Activated gamma-delta T cell treated with anti-CD3 and anti-CD28 coated beads, Interleukin-2, amount 50 U/mL, for 16 hours (primary cell): ENCODE results near the gene ZNHIT2.

Experiments used
- DNase-seq: peaks from one replicate; pipeline ENCODE4 v3.0.0-alpha.2; 2020; ENCODE audit warnings: low read depth

The ZNHIT2 gene

DNA sequence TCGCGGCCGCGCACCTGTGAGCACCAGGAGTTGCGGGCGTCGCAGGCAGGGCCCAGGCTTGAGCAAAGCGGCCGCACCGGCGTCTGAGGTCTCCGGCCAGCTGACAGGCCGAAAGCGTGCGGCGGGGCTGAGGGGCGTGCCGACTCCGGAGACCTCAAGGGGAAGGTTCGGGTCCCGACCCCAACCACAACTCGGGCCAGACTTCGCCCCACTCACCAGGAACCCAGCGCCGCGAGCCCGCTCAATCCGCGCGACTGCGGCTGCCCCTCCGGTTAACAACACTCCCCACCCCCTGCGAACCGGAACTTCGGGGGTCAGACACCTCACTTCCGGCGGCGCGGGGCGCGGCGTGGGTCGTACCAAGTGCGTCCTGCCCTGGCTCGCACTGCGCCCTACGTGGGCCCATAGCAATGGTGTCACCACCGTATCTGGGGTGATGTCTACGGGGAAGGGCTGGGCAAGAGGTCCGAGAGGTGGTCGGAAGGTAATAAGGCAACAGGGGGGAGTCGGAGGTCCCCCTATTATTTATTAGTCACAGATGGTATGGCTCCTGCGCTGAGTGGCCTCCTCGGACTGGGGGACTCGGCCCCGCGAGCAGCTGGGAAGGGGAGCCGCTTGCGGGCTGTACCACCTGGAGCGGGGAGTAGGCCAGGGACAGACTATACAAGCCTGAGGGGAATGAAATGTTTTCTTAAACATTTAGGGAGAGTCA lies 16.9 kb upstream of the ZNHIT2 start, which contains the start of gene SYVN1:
Gene SYVN1, minus strand, starts transcription at position 280 of the 712 bp plus-strand sequence. CDS start 918 bp downstream, outside the sequence.
- DNase-seq = peak; percentile 91

DNA sequence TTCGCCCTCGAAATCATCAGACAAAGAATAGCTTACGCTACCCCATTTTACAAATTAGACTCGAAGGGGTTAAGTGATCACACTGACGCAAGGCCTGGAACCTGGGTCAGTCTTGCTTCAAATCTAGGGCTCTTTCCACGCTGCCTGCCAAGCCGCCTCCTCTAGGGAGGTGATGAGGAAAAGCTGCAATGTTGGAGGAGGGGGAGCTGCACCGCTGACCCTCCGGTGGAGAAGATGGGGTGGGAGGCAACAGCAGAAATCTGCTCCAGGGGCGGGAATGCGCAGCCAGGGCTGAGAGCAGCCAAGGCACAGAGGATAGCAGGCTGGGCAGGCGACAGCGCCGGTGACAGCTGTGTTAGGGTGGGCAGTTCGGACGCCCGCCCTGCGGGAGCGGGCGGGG lies 16.2 kb upstream of the ZNHIT2 start:
- no peak for DNase-seq

DNA sequence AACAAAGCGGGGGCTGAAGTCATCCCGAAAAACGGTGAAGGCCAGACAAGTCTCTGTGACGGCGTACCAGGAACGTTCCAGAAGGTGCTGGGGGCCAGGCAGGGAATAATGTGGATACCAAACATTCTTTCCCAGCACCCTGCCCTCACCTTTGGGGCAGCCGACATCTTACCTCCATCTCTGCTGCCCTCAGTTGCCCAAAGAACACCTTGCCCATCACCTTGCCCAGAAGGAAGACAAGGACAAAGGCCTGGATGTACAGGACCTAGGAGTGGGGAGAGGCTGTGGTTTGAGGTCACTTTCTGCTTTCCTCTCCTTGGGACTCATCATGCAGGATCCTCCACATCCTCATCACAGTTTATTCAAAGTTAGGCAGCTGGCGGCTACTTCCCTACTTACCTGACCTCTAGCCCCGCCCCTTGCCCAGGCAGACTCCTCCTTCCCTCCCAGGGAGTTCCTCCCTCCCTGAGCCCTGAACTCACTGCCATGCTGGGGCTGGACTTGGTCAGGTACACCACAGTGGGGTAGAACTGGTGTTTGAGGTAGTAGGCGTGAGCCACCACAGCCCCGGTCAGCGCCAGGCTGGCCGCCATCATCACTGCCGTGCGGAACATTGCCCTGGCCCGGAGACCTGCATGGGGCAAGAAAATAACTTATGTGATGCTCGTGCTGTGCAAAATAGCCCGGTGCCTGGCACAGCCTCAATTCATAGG lies 15.6 kb upstream of the ZNHIT2 start:
- DNase-seq = no peak

DNA sequence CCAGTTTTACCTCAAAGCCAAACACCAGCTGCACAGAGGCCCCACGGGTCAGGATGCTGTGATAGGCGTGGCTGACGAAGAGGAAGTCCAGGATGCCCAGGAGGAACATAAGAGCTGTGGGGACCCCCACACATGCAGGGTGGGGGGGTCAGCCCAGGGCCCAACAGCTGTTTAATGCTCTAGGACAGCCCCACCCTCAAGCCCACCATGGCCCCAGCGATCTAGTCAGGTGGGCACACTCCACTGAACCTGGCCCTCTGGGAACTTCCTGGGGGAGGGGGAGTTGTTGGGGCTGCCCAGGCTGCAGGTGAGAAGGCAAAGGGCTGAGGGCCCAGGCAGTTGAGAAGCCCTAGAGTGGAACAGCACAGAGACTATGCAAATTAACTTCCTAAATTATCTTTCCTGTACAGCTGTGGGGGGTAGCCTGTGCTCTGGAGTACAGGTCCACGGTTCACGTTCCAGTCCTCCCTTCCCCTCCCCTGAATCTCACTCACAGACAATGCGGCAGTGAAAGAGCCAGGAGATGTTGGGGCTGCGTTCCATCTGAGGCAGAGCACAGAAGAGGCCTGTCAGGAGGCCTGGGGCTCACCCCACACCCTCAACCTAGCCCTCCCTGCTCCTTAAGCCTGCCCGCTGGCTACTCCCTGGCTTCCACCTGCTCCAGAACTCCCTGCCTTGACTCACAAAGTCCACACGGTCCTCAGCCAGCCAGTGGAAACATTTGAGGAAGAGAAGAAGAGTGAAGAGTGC lies 14.9 kb upstream of the ZNHIT2 start:
- no peak for DNase-seq

DNA sequence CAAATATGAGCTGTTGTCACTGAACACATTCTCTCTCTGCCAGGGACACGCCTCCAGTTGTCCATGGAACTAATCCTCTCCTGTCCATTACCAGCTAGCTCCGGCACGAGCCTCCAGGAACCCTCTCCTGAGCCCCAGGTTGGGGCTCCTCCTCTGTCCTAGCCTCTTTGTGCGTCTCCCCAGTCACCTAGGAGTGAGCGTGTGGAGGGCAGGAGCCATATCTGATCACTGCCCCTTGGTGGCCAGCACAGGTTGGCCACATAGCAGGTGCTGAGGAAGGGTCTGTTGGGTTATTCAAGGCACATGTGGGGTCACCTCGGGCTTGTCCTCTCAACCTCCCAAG lies 14.4 kb upstream of the ZNHIT2 start:
- no peak for DNase-seq

DNA sequence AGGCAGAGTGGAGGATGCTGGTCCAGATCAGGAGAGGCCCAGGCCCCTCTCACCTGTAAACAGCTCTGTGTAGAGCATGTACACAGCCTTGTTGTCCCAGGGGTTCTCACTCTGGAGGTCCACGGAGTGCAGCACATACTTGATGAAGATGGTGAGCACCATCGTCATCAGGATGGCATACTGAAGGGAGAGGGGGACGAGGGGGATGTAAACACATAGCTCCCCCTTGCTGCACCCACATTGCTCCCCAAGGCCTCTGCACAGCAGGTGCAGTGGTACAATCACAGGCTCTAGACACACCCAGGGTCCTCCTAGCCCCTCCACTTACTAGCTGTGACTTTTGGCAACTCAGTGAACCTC lies 13.9 kb upstream of the ZNHIT2 start:
- DNase-seq = no peak

DNA sequence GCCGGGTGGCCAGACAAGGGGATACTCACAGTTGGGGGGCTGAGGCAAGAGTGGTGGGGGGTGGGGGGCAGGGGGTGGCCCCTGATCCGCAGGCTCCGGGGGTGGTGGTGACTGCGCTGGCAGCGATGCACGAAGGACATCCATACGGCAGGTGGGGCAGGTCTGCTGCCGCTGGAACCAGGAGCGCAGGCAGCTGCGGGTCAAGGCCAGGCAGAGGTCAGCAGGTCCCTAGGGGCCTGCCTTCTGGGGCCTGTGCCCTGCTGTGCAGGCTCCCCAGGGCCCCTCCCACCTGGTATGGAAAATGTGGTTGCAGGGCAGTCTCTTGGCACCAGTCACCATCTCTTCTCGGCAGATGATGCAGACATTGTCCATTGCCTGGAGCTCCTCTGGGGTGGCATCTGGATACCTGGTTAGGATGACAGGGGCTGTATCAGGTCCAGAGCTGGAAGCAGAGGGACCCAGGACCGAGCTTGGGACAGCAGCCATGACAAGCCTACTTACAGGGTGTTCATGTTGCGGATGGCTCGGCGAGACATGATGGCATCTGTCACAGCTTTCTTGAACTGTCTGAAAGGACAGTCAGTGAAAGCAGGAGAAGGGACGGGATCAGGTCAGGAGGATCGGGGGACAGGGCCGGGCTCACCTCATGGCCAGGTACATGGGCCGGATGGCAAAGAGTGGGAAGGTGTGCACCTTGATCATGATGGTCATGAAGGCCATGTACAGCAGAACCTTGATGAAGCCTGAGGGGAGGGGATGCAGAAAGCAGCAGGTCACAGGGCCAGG lies 13.3 kb upstream of the ZNHIT2 start:
- no peak for DNase-seq

DNA sequence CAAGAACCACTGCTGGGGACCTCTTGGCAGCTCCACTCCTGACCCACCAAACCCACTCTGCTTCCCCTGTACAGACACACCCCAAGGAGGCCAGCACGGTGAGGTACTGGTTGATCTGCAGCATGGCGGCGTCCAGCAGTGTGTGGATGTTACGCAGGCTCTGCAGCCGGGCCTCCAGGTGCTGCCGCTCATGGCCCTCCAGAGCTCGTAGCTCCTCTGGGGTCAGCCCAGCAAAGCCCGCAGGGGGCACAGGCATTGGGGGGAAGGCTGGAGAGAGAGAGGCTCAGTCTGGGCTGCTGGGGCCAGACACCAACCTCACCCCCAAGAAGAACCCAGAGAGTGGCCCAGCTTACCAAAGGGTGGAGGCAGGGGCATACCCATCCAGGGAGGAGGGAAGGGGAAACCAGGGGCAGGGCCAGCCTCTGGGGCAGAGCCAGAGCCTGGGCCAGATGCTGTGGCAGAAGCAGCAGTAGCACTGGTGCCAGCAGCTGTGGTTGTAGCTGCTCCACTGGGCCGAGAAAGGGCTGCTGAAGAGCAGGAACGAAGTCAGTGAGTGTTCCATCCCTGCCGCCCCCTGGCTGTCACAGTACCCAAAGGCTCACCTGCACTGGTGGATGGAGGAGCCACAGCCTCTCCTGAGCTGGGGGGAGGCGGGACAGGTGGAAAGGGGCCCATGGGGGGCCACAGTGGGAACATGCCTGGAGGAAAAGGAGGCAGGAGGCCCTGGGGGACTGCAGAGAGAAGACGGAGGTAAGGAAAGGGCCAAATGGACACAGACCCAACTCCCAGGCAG lies 12.3 kb upstream of the ZNHIT2 start:
- no peak for DNase-seq

DNA sequence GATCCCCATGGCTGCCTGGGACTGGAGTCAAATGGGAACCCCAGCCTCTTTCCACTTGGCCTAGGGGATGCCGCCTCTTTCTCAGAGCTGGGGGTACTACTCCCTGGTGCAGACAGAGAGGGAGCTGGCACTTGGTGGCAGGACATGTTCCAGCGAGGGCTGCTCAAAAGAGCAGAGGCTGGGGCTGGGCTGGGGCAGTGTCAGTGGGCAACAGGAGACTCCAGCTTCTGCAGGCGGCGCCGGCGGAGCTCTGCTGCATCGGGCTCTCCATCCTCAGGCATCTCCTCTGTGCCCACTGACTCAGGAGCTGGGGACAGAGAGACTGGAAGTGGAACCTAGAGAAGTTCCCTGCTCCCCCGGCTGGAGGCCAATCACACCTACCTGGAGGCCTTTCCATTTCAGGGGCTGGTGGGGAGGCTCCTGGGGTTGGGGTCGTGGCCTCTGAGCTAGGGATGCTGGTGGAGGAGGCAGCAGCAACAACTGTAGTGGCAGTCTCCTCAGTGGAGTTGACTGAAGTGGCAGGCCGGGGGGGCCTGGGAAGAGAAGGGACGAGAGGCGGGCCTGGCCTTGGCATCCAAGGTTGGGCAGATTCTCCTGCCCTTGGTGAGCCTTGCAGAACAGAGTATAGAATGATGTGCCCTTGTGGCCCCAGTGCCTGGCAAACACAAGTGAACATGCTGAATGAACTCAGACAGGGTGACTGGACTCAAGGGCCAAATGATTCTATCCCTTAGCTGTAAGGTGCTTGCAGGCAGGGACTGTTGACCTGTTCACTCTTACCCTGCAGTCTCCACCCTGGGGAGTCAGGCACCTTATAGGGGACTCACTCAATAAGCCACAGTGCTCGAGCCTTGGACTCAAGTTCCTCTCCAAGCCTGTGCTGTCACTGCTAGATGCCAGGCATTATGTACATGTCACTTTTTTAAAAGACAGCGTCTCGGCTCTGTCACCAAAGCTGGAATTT lies 11.0 kb upstream of the ZNHIT2 start:
- DNase-seq = no peak

DNA sequence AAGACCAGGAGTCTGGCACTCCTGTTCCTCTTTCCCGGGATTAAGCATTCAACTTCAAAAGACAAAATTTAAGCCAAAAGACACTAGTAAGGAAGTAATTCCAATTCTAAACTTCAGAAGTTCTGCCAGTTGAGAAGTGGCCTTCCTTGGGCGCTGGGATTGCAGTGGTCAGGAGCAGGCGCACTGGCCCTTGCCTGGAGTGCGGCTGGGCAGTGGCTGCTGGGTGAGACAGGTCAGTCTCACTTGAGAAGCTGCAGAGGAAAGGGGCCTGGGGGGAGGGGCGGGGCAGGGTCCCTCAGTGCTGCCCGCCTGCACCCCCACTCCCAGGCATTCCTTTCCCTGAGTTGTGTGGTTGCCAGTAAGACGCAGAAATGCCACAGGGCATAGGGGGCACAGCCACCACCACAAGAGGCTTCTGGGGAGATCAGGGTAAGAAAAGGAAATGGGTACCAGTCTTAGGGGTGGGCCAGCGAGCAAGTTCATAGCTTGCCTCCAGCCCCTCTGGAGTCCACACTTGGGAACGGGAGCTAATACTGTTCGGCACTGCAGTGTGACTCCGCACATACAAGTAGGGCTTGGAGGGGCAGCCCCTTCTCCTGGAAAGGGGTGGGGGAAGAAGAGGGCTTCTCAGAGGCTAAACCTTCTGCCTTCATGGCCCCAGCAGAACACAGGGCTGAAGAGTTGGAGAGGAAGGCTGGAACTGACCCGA lies 10.1 kb upstream of the ZNHIT2 start:
- DNase-seq = no peak

DNA sequence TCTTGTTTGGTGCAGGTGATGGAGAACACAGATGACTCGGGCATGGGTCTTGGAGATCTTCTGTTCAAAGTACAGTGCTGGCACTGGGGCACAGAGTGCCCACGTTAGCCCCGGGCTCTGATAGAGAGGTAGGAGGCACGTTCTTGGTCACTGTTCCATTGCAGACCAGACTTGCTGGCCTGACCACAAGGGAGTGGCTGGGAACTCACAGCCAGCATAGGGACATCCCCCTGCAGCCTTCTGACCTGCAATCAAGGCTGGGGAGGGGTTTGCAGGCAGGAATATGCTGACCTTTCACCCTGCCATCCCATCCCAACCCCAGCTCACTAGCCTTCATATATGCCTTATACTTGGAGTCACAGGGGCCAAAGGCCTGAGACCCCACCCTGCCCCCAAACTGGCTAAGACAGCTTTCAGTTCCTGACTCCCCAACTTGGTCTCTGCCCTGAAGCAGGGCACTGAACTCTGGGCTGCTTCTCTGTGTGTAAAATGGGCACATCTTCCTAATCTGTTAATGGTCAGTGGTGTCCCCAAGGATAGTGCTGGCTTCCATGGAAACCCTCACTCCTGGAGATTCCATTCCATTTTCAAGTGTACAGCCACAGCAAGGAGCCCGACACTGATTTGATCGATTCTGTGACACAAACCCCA lies 9.2 kb upstream of the ZNHIT2 start:
- no peak for DNase-seq

DNA sequence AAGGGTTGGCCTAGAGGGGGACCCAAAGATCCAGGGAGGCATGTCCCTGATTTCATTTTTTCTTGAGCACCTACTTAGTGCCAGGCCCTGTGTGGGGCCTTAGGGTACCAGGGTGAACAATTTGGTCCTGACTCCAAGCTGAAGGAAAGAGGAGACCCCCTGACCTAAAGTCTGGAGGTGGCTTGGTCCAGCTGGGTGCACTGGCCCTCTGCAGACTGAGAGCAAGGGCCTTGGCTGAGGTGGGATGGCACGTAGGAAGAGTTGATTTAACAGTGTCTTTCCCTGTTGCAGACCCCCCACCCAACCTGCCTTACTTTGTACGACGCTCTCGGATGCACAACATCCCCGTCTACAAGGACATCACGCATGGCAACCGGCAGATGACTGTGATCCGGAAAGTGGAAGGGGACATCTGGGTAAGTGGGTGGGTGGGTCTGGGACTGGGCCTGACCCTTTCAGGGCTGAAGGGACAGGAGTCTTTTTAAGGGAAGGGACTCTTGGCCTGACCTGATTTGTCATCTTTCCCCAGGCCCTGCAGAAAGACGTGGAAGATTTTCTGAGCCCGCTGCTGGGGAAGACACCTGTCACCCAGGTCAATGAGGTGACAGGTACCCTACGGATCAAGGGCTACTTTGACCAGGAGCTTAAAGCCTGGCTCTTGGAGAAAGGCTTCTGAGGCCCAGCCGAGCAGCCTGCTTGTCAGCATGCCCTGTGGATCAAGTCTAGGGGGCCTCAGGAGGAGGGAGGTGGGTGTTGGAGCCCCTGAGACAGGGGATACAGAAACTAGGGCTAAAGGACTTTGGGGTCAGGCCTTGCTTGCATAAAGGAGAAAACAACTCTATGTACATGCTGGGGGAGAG lies 7.9 kb upstream of the ZNHIT2 start:
- no peak for DNase-seq

DNA sequence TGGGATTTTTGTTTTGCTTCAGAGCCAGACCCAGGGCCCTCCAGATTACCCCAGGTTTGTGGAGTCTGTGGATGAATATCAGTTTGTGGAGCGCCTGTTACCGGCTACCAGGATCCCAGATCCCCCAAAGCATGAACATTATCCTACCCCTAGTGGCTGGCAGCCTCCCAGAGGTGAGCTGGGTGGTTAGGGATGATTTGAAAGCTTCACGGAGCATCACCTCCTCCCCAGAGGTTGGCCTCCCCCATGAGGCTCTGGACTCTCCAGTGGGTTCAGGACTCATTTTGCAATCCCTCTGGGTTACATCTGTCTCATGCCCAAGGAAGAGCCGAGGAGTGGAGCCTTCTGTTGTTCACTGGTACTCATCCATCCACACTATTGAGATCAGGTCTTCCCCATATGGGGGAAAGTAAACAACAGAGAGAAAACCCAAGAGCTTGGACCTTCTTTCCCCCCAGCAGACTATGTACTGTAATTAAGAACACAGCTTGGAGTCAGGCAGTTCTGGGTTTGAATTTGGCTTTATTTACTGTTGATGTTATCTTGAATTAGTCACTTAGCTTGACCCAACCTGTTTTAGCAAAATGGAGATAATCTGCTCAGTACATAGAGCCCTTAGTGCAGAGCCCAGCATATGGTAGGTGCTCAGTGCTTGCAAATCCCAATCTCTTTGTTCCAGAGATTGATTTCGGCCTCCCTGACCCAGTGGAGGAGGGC lies 7.1 kb upstream of the ZNHIT2 start:
- DNase-seq = no peak

DNA sequence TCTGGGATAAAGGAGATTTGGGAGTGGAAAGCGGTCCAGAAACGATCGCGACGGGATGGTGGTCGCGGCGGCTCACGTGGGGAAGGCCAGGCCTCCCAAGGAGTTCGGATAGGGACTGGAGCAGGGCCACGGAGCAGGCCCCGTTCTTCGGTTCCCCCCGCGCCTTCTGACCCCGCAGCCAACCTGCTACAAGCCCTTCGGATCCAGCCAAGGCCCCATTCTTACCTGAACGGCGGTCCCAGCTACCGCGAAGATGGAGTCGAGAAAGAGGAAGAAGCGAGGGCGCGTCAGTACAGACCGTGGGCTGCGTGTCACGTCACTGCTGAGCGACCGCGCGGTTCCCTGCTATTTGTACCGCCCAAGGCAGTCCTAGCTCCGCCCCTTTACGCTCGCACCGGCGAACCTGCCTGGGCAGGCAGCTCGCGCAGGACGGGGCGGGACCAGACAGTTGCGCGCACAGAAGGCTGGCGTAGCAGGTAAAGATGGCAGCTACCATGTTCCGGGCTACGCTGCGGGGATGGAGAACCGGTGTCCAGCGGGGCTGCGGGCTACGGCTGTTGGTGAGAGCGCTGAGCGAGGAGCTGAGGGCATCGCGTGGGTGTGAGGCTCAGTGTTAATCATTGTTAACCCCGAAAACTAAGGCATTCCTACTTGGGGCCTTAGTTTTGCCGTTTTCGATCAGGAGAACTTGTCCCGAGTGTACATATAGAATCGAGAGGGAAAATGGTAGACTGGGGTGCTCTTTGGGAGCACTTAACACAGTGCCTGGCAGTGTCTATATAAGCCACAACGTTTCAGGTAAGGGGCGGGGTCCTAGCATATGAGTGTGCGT lies 4.6 kb upstream of the ZNHIT2 start, which contains the start of the genes FAU and MRPL49:
Gene FAU, minus strand, starts transcription at position 270 of the 832 bp plus-strand sequence. CDS start 321 bp downstream, outside the sequence.
Gene MRPL49, plus strand, starts transcription at position 457 of the 832 bp plus-strand sequence. Its CDS starts 26 bp downstream, at position 483.
- DNase-seq = peak; percentile 97

DNA sequence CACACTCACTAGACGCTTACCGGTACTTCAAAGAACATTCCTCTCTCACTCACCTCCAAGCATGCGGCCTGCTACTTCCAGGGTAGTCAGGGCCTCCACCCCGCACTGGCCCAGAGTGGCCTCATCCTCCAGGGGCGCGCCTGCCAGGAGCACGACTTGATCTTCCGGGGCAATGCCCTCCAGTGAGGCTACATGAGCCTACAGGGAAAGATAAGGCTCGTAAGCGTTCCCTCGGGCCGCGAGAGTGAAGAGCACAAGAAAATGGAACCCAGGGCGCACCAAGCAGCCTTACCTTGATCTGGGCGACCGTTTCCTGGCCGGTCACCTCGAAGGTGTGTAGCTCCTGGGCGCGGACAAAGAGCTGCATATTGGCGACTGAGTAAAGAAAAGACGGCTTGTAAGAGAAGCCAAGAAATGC lies 4.0 kb upstream of the ZNHIT2 start:
- no peak for DNase-seq

DNA sequence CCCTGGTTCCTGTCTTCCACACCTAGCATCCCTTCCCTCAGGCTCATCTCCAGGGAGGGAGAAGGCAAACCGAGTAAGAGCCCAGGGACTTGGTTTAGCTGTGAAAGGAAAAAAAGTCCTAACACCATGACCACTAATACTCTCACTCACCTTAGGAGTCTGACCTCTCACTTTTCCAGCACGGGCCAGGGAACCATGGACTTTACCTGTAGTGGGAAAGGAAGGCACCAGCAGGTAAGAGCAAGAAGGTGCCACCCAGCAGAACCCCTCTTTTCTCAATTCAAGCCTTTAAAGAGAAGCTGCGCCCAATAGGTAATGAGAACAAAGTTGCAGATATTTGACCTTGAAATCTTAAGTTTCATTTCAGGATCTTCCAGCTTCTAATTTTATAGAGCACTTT lies 3.3 kb upstream of the ZNHIT2 start:
- DNase-seq = no peak
